GM12873 (cell line): ENCODE data around the gene GRPEL1.

Experiments
- TF ChIP-seq, protein P1 (sequence below): IDR thresholded peaks from 2 replicates; pipeline ENCODE4 v1.5.1; 2012; ENCODE audit warnings: low read depth, mild to moderate bottlenecking, moderate library complexity, low read length, control low read depth; ENCODE audit not compliant: insufficient read depth; ENCODE audit errors: missing control alignments

GRPEL1 gene

DNA sequence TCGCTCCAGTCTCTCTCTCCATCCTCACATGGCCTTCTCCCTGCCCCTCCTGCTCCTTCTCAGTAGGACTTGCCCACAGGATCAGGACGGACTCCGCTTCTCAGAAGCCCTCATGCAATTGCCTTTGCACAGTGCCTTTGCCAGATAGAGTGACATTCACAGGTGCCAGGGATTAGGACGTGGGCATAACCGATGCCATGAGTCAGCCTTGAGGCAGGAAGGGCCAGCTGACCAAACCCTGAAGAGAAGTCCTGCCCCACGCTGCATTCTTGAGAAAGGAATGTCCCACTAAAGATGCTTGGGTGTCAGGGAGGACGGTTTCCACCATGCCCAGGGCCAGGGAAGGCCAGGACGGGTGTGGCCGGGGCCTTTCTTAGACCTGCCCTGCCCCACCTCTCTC lies 6.6 kb upstream of the GRPEL1 start:
- TF ChIP-seq, protein P1, sequence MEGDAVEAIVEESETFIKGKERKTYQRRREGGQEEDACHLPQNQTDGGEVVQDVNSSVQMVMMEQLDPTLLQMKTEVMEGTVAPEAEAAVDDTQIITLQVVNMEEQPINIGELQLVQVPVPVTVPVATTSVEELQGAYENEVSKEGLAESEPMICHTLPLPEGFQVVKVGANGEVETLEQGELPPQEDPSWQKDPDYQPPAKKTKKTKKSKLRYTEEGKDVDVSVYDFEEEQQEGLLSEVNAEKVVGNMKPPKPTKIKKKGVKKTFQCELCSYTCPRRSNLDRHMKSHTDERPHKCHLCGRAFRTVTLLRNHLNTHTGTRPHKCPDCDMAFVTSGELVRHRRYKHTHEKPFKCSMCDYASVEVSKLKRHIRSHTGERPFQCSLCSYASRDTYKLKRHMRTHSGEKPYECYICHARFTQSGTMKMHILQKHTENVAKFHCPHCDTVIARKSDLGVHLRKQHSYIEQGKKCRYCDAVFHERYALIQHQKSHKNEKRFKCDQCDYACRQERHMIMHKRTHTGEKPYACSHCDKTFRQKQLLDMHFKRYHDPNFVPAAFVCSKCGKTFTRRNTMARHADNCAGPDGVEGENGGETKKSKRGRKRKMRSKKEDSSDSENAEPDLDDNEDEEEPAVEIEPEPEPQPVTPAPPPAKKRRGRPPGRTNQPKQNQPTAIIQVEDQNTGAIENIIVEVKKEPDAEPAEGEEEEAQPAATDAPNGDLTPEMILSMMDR: no peak

DNA sequence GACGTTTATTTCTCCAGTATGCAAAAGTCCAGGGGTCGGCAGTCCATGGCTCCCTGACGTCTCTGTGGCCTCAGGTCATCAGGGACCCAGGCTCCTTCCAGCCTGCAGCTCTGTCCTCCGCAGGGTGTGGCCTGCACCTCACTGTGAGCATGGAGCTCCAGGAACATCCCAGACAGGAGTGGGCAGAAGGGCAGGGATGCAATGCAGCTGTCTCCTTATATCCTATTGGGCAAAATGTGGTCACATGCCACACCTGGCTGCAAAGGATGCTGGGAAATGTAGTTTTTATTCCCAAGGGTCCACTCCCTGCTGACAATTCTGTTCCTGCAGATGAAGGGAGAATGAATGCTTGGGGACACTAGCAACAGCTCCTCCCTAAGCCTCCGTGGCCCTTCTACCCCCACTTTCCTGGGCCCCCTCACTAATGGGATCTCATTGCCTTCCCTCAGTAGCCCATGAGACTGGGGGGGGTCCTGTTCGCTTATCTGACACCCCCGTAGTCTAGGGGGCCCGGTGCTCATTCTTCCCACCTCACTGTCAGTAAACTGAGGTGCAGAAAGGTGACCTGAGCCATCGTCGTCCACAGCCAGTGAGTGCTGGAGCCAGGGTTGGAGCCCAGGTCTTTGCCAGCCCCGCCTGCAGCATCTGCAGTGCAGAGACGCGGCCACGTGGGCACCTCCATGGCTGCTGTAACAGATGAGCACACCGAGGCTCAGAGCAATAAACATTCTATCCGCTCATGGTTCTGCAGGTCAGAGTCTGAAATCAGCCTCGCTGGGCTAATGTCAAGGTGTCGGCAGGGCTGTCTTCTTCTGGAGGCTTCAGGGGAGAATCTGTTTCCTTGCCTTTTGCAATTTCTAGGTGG lies 5.9 kb upstream of the GRPEL1 start:
- TF ChIP-seq, protein P1: no peak

DNA sequence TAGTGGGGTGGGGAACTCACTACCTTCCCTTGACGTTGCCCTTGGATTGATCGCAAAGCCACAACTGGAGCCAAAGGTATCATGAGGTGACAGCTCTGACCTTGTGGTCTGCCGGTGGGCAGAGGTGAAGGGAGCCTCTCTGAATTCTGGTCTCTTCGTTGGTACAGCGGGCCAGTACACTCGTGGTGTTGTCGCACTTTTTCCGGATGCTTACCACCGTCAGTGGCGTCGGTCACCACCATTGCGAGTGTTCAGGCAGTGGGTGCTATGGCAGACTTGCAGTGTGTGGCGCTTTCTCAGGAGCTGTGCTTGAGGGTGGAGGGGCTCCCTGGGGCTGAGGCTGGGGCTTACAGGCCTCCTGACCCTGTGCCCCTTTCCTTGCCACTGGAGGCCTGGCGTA lies 5.2 kb upstream of the GRPEL1 start:
- TF ChIP-seq, protein P1: no peak

DNA sequence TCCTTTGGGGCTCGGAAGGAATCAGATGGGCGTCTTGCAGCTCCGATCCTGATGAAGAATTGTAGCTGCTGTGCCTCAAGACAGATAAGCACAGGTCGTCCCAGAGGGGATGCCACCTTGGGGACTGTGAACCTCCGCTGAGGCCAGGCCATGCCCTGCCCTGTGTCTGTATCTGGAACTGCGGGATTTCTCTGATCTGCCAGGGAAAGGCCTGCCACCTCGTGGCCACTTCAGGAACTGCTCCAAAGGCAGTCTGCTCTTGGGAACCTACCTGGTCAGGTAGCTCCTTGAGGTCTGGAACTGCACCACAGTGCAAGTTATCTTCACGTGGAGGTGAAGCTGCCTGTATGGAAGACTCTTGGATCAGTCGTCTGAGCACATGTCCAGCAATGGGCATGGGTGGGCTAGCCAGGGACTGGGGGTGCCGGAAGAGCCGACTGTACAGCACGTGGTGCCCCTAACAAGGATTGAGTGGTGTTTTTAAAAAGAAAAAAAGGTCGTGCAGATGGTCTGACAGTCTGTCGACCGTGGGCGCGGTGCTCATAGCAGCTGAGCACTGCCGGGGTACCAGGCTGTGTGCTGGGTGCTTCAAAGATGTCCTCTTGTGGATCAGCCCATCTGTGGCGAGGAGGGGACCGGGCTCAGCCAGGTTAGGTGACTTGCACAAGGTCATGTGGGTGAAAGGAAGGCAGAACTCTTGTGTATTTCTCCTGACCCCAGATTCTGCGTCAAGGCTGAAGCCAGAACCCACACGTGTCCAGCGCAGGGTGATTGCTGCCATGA lies 3.1 kb upstream of the GRPEL1 start:
- TF ChIP-seq, protein P1: peak; percentile 99

DNA sequence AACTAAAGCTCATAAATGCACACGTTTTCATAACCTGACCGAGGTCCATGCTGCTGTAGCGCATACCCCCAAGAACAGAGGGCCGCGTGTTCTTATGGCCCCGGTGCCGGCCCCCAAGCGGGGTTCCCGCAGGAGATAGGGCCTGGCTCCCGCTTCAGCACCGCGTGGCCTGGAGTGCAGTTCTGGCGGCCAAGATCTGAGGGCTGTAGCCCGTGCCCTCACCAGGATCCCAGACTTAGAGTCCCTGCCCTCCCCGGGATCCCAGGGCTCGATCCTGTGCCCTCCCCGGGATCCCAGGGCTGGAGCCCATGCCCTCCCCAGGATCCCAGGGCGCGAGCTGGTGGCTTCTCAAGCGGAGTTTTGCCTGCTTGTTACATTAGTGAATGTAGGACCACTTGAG lies 1.0 kb upstream of the GRPEL1 start:
- TF ChIP-seq, protein P1: no peak

DNA sequence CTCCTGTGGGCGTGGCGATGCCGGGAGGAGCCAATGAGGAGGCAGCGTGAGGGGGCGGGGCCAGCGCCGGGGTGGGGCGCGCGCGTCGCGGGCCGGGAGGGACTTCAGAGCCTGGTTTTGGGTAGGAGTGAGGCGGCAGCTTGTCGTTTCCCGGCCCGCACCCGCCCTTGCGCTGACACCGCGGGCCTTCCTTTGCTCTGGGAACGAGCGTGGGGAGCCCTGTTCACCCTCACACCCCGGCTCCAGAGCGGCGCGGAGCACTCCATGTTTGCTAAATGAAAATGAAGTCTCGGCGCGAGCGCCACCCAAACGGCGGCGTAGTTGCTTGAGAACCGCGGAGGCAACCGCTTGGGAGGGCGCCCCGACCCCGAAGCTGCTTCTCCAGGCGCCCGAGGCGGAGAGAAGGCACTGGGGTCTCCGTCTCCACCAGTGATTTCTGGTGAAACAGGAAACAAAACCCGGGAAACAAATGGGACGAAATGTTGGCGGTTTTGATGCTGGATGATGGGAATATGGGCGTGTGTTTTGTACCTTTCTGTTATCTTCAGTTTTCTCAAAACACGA lies 497 bp upstream of the GRPEL1 start:
- TF ChIP-seq, protein P1: no peak

DNA sequence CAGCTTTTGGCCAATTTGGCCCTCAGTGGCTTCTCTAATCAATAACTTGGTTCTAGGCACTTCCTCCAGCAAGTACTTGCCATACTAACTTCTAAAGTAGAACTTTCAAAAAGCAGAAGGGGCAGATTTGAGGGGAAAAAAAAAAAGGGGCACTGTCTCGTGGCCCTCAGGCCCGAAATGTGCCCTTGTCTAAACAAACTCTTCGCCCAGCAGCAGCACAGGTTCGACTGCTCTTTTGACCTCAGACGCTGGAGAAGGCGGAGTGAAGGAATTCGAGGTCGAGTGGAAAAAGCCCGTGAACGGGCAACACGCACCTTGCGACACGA lies 775 bp downstream of the GRPEL1 start:
- TF ChIP-seq, protein P1: no peak
